Mesendoderm (in vitro differentiated cells): ENCODE data around the gene SPZ1.

ENCODE experiments used
- DNase-seq: peaks from one replicate; pipeline ENCODE4 v3.0.0; 2013
- H2AK5ac ChIP-seq: 2 replicates; pipeline ENCODE4 v1.6.1; 2013; ENCODE audit warnings: low read length, inconsistent platforms
- H2BK120ac ChIP-seq: 2 replicates; pipeline ENCODE4 v1.6.1; 2013; ENCODE audit warnings: low read depth, mild to moderate bottlenecking, low read length, moderate library complexity, mixed read lengths
- H2BK15ac ChIP-seq: replicated peaks from 2 replicates; pipeline ENCODE4 v1.6.1; 2013; ENCODE audit warnings: low read depth, mild to moderate bottlenecking, moderate library complexity
- H2BK5ac ChIP-seq: 2 replicates; pipeline ENCODE4 v1.6.1; 2013; ENCODE audit warnings: low read length, inconsistent platforms
- H3K18ac ChIP-seq: 2 replicates; pipeline ENCODE4 v1.6.1; 2013; ENCODE audit warnings: mild to moderate bottlenecking, low read length, mixed read lengths
- H3K23ac ChIP-seq: one replicate; pipeline ENCODE4 v1.6.1; 2013; ENCODE audit warnings: low read length
- H3K27ac ChIP-seq: 2 replicates; pipeline ENCODE4 v1.5.1; 2013; ENCODE audit warnings: low read depth, mild to moderate bottlenecking, inconsistent platforms, low read length, moderate library complexity
- H3K27me3 ChIP-seq: 2 replicates; pipeline ENCODE4 v1.6.1; 2013; ENCODE audit warnings: low read length, control low read depth, mild to moderate bottlenecking, inconsistent platforms; ENCODE audit not compliant: insufficient read depth, poor library complexity
- H3K36me3 ChIP-seq: 2 replicates; pipeline ENCODE4 v1.6.1; 2013; ENCODE audit warnings: low read length, inconsistent platforms; ENCODE audit not compliant: control insufficient read depth, insufficient read depth
- H3K4ac ChIP-seq: one replicate; pipeline ENCODE4 v1.6.1; 2013; ENCODE audit warnings: low read depth, mild to moderate bottlenecking, low read length, moderate library complexity
- H3K4me1 ChIP-seq: 2 replicates; pipeline ENCODE4 v1.6.1; 2013; ENCODE audit warnings: low read depth, low read length, inconsistent platforms; ENCODE audit not compliant: control insufficient read depth
- H3K4me2 ChIP-seq: 2 replicates; pipeline ENCODE4 v1.6.1; 2013; ENCODE audit warnings: low read length
- H3K4me3 ChIP-seq: 2 replicates; pipeline ENCODE4 v1.5.1; 2013; ENCODE audit warnings: mild to moderate bottlenecking, low read length
- H3K56ac ChIP-seq: one replicate; pipeline ENCODE4 v1.6.1; 2013; ENCODE audit warnings: low read length
- H3K79me1 ChIP-seq: 2 replicates; pipeline ENCODE4 v1.6.1; 2013; ENCODE audit warnings: low read length, inconsistent platforms
- H3K79me2 ChIP-seq: 2 replicates; pipeline ENCODE4 v1.6.1; 2013; ENCODE audit warnings: mild to moderate bottlenecking, low read length; ENCODE audit not compliant: control insufficient read depth, insufficient read depth
- H3K9ac ChIP-seq: 2 replicates; pipeline ENCODE4 v1.6.1; 2013; ENCODE audit warnings: low read length, inconsistent platforms
- H4K5ac ChIP-seq: one replicate; pipeline ENCODE4 v1.6.1; 2013; ENCODE audit warnings: low read length
- H4K8ac ChIP-seq: one replicate; pipeline ENCODE4 v1.6.1; 2013; ENCODE audit warnings: low read depth, mild to moderate bottlenecking, control low read depth, low read length, moderate library complexity
- WGBS: extraction: QIAGEN DNeasy Blood & Tissue Kit; methylation state at CpG from one replicate; pipeline ENCODE4 v1.1.7; 2013; ENCODE audit warnings: low lambda C conversion rate, missing lambda C conversion rate; ENCODE audit not compliant: insufficient coverage; ENCODE audit errors: extremely low coverage; 5-methylcytosine and 5-hydroxymethylcytosine counted together

SPZ1 gene

GRCh38 chr5:80355686-80356085, 35.9 kb downstream of the SPZ1 start:
- no peak overlapping the region for H3K9ac ChIP-seq
- H2BK120ac ChIP-seq: no peak overlapping the region
- H4K8ac ChIP-seq: no peak overlapping the region
- no peak overlapping the region for H4K5ac ChIP-seq
- H3K79me2 ChIP-seq: no peaks in the 10 kb centered on the region
- H3K23ac ChIP-seq: no peak overlapping the region
- H3K27ac ChIP-seq: no peak overlapping the region
- 100% methylated on average over 2 of the region's 4 CpGs for WGBS
- no peak overlapping the region for H3K4ac ChIP-seq
- H3K18ac ChIP-seq: no peak overlapping the region
- no peaks in the 10 kb centered on the region for H3K36me3 ChIP-seq
- no peak overlapping the region for H3K56ac ChIP-seq
- H2BK5ac ChIP-seq: no peak overlapping the region
- no peaks in the 10 kb centered on the region for H3K4me1 ChIP-seq
- no peaks in the 10 kb centered on the region for H3K27me3 ChIP-seq
- H3K4me3 ChIP-seq: no peak overlapping the region
- no peak overlapping the region for H2AK5ac ChIP-seq
- no peak overlapping the region for H3K4me2 ChIP-seq
- DNase-seq: no peak
- H2BK15ac ChIP-seq: no peak overlapping the region
- H3K79me1 ChIP-seq: no peaks in the 10 kb centered on the region

DNA sequence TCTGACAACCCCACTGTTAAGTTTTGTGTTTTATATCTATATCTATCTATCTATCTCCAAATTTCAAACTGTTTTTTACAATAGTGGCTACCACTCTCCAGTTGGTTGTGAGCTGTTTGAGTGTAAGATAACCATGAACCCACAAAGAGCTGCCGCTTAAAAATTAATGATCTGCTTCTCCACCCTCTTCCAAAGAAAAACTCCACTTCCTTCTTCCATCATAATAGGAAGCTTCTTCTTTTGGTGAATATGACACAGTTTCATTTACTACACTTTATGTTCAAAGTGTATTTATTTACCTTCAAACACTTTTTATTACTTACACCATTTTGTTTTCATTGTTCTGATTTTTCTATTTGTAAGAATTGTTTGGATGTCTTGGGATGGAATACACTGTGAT, 37.9 kb downstream of the SPZ1 start:
- Histone ChIP-seq H3K27ac (no peak overlapping the region), H2BK5ac (no peak overlapping the region), H3K79me1 (no peaks in the 10 kb centered on the region), H3K27me3 (no peaks in the 10 kb centered on the region), H4K5ac (no peak overlapping the region), H3K4me3 (no peak overlapping the region), H3K18ac (no peak overlapping the region), H2BK120ac (no peak overlapping the region), H2AK5ac (no peak overlapping the region), H4K8ac (no peak overlapping the region), H3K4me1 (no peaks in the 10 kb centered on the region), H3K4me2 (no peak overlapping the region), H3K23ac (no peak overlapping the region), H3K9ac (no peak overlapping the region), H3K36me3 (no peaks in the 10 kb centered on the region), H2BK15ac (no peak overlapping the region), H3K79me2 (no peaks in the 10 kb centered on the region), H3K4ac (no peak overlapping the region), H3K56ac (no peak overlapping the region)
- WGBS: no CpG with 5 or more reads among the region's 1 CpG
- no peak for DNase-seq

- Histone ChIP-seq H4K8ac (no peak overlapping the region), H3K27ac (no peak overlapping the region), H2BK5ac (no peak overlapping the region), H3K4me3 (no peak overlapping the region), H2AK5ac (no peak overlapping the region), H3K27me3 (no peaks in the 10 kb centered on the region), H3K4ac (no peak overlapping the region), H4K5ac (no peak overlapping the region), H2BK120ac (no peak overlapping the region), H3K36me3 (no peaks in the 10 kb centered on the region), H3K18ac (no peak overlapping the region), H3K79me2 (no peaks in the 10 kb centered on the region), H2BK15ac (no peak overlapping the region), H3K56ac (no peak overlapping the region), H3K79me1 (no peaks in the 10 kb centered on the region), H3K9ac (no peak overlapping the region), H3K4me2 (no peak overlapping the region), H3K23ac (no peak overlapping the region), H3K4me1 (no peaks in the 10 kb centered on the region)
- no peak for DNase-seq
Measured at GRCh38 chr5:80360914-80361444, 41.2 kb downstream of the SPZ1 start.

GRCh38 chr5:80364892-80365291, 45.1 kb downstream of the SPZ1 start:
- no peak for DNase-seq
- no peak overlapping the region for H3K4me2 ChIP-seq

GRCh38 chr5:80368661-80369480, 49.1 kb downstream of the SPZ1 start:
- H3K23ac ChIP-seq: no peak overlapping the region
- H3K4ac ChIP-seq: no peak overlapping the region
- no peak overlapping the region for H3K9ac ChIP-seq
- DNase-seq: no peak
- no peaks in the 10 kb centered on the region for H3K4me1 ChIP-seq
- H3K56ac ChIP-seq: no peak overlapping the region
- no peak overlapping the region for H3K18ac ChIP-seq
- H4K8ac ChIP-seq: no peak overlapping the region
- H3K27me3 ChIP-seq: no peaks in the 10 kb centered on the region
- H3K79me1 ChIP-seq: no peaks in the 10 kb centered on the region
- H4K5ac ChIP-seq: no peak overlapping the region
- no peak overlapping the region for H2BK120ac ChIP-seq
- no peak overlapping the region for H2BK5ac ChIP-seq
- no peaks in the 10 kb centered on the region for H3K79me2 ChIP-seq
- no peak overlapping the region for H3K27ac ChIP-seq
- no peak overlapping the region for H3K4me3 ChIP-seq
- no peak overlapping the region for H3K4me2 ChIP-seq
- no peak overlapping the region for H2BK15ac ChIP-seq
- no peak overlapping the region for H2AK5ac ChIP-seq
- WGBS: no CpG with 5 or more reads among the region's 4 CpGs
- no peaks in the 10 kb centered on the region for H3K36me3 ChIP-seq

More at GRCh38 chr5:80364892-80365291, 45.1 kb downstream of the SPZ1 start:
- H3K23ac ChIP-seq: no peak overlapping the region
- H3K79me1 ChIP-seq: no peaks in the 10 kb centered on the region
- no CpG with 5 or more reads among the region's 6 CpGs for WGBS
- no peak overlapping the region for H3K4ac ChIP-seq
- H2BK5ac ChIP-seq: no peak overlapping the region
- no peak overlapping the region for H3K56ac ChIP-seq
- H3K36me3 ChIP-seq: no peaks in the 10 kb centered on the region
- no peaks in the 10 kb centered on the region for H3K79me2 ChIP-seq
- H3K18ac ChIP-seq: no peak overlapping the region
- no peak overlapping the region for H2BK120ac ChIP-seq
- H4K8ac ChIP-seq: no peak overlapping the region
- no peak overlapping the region for H2BK15ac ChIP-seq
- no peak overlapping the region for H3K4me3 ChIP-seq
- no peak overlapping the region for H3K27ac ChIP-seq
- no peaks in the 10 kb centered on the region for H3K4me1 ChIP-seq
- H4K5ac ChIP-seq: no peak overlapping the region
- H3K27me3 ChIP-seq: no peaks in the 10 kb centered on the region
- no peak overlapping the region for H3K9ac ChIP-seq
- H2AK5ac ChIP-seq: no peak overlapping the region

DNA sequence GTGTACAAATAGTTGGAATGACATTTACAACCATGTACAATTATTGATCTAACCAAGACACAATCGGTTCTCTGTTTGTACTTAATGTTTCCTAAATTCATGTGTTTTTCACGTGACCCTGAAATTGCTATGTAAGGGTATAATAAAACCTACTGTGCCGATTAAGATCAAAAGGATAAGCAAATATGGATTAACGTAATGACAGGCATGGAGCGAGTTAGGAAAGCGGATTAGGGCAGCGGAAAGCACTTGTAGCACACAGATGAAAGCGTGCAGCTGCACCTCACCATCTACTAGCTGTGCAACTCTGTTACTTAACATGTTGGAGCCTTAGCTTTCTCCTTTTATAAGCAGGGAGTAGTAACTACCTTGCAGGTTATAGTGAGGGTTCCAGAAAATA, 49.7 kb downstream of the SPZ1 start:
- Histone ChIP-seq H4K5ac (no peak overlapping the region), H3K27me3 (no peaks in the 10 kb centered on the region), H2BK5ac (no peak overlapping the region), H2BK120ac (no peak overlapping the region), H3K79me1 (no peaks in the 10 kb centered on the region), H2AK5ac (no peak overlapping the region), H4K8ac (no peak overlapping the region), H3K27ac (no peak overlapping the region), H3K23ac (no peak overlapping the region), H3K79me2 (no peaks in the 10 kb centered on the region), H3K4ac (no peak overlapping the region), H3K36me3 (no peaks in the 10 kb centered on the region), H3K4me3 (no peak overlapping the region), H3K4me1 (no peaks in the 10 kb centered on the region), H3K4me2 (no peak overlapping the region), H3K18ac (no peak overlapping the region), H3K56ac (no peak overlapping the region), H2BK15ac (no peak overlapping the region), H3K9ac (no peak overlapping the region)
- WGBS: no CpG with 5 or more reads among the region's 8 CpGs
- no peak for DNase-seq
